ENCODE results near the gene SELL. TPM values are rescaled to one million over a fixed set of nuclear protein-coding genes. Genes with fewer than 3 reads are reported as not detected.

Gene SELL
- total RNA-seq, 1 donor from 2014 or later: not detected

- Histone ChIP-seq H3K36me3 (ENCODE audit: control insufficient read depth, insufficient read depth, low read length) (no peaks in the 10 kb centered on the region), H3K27me3 (ENCODE audit: control insufficient read depth, insufficient read depth, low read length) (no peaks in the 10 kb centered on the region), H3K4me3 (ENCODE audit: low read depth, low read length) (no peak overlapping the region)
- no peak for TF ChIP-seq CTCF (IDR thresholded peaks at IDR 0.05; ENCODE audit: insufficient read depth, low read length, poor library complexity, severe bottlenecking)
- no peak for DNase-seq (ENCODE audit: low read depth)
Observed at GRCh38 chr1:169729991-169730390, 18.6 kb upstream of the SELL start.

- H3K36me3 ChIP-seq (ENCODE audit: control insufficient read depth, insufficient read depth, low read length): no peaks in the 10 kb centered on the region
- no peak overlapping the region for H3K4me3 ChIP-seq (ENCODE audit: low read depth, low read length)
- no peaks in the 10 kb centered on the region for H3K27me3 ChIP-seq (ENCODE audit: control insufficient read depth, insufficient read depth, low read length)
- no peak for DNase-seq (ENCODE audit: low read depth)
- TF ChIP-seq CTCF (IDR thresholded peaks at IDR 0.05; ENCODE audit: insufficient read depth, low read length, poor library complexity, severe bottlenecking): no peak
Observed at GRCh38 chr1:169727307-169727706, 15.9 kb upstream of the SELL start.

GRCh38 chr1:169726851-169727250, 15.4 kb upstream of the SELL start:
- no peaks in the 10 kb centered on the region for H3K36me3 ChIP-seq (ENCODE audit: control insufficient read depth, insufficient read depth, low read length)
- no peaks in the 10 kb centered on the region for H3K27me3 ChIP-seq (ENCODE audit: control insufficient read depth, insufficient read depth, low read length)
- DNase-seq (ENCODE audit: low read depth): no peak
- TF ChIP-seq CTCF (IDR thresholded peaks at IDR 0.05; ENCODE audit: insufficient read depth, low read length, poor library complexity, severe bottlenecking): no peak
- H3K4me3 ChIP-seq (ENCODE audit: low read depth, low read length): no peak overlapping the region

DNA sequence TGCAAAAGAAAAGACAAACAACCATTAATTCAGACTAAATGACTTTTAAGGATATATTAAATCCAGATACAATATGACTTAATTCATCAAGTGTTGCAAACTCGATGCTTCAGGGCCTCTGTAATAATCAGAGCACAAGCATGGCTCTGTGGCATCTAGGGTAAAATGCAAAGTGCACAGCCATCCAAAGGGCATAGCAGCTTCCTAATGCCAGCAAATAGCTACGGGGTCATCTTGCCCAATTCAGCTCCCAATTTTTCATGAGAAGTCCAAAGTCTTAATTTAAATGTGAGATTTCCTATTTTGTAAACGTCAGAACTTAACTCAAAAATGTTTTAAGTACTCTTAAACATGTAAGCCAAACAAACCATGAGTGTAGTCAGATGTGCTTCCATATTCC, 14.5 kb upstream of the SELL start:
- no peak for DNase-seq (ENCODE audit: low read depth)
- Histone ChIP-seq H3K36me3 (ENCODE audit: control insufficient read depth, insufficient read depth, low read length) (no peaks in the 10 kb centered on the region), H3K4me3 (ENCODE audit: low read depth, low read length) (no peak overlapping the region), H3K27me3 (ENCODE audit: control insufficient read depth, insufficient read depth, low read length) (no peaks in the 10 kb centered on the region)
- TF ChIP-seq CTCF (IDR thresholded peaks at IDR 0.05; ENCODE audit: insufficient read depth, low read length, poor library complexity, severe bottlenecking): no peak

GRCh38 chr1:169724168-169724567, 12.7 kb upstream of the SELL start:
- no peak for TF ChIP-seq CTCF (IDR thresholded peaks at IDR 0.05; ENCODE audit: insufficient read depth, low read length, poor library complexity, severe bottlenecking)

GRCh38 chr1:169723763-169724162, 12.3 kb upstream of the SELL start:
- H3K27me3 ChIP-seq (ENCODE audit: control insufficient read depth, insufficient read depth, low read length): no peaks in the 10 kb centered on the region
- H3K4me3 ChIP-seq (ENCODE audit: low read depth, low read length): no peak overlapping the region
- H3K36me3 ChIP-seq (ENCODE audit: control insufficient read depth, insufficient read depth, low read length): no peaks in the 10 kb centered on the region
- DNase-seq (ENCODE audit: low read depth): no peak
- no peak for TF ChIP-seq CTCF (IDR thresholded peaks at IDR 0.05; ENCODE audit: insufficient read depth, low read length, poor library complexity, severe bottlenecking)

More at GRCh38 chr1:169724168-169724567, 12.7 kb upstream of the SELL start:
- no peak for DNase-seq (ENCODE audit: low read depth)
- Histone ChIP-seq H3K4me3 (ENCODE audit: low read depth, low read length) (no peak overlapping the region), H3K27me3 (ENCODE audit: control insufficient read depth, insufficient read depth, low read length) (no peaks in the 10 kb centered on the region), H3K36me3 (ENCODE audit: control insufficient read depth, insufficient read depth, low read length) (no peaks in the 10 kb centered on the region)
